Measurements from ENCODE around the gene CCR1. TPM values are rescaled to one million over a fixed set of nuclear protein-coding genes. Genes with fewer than 3 reads are reported as not detected.
"Not testable (repeated sequence)": the region's sequence is repeated elsewhere in the genome, so short reads cannot be mapped to it uniquely, and the experiment has no call there.

CCR1 gene
- total RNA-seq, 1 donor from 2014 or later = 23.2 TPM

DNA sequence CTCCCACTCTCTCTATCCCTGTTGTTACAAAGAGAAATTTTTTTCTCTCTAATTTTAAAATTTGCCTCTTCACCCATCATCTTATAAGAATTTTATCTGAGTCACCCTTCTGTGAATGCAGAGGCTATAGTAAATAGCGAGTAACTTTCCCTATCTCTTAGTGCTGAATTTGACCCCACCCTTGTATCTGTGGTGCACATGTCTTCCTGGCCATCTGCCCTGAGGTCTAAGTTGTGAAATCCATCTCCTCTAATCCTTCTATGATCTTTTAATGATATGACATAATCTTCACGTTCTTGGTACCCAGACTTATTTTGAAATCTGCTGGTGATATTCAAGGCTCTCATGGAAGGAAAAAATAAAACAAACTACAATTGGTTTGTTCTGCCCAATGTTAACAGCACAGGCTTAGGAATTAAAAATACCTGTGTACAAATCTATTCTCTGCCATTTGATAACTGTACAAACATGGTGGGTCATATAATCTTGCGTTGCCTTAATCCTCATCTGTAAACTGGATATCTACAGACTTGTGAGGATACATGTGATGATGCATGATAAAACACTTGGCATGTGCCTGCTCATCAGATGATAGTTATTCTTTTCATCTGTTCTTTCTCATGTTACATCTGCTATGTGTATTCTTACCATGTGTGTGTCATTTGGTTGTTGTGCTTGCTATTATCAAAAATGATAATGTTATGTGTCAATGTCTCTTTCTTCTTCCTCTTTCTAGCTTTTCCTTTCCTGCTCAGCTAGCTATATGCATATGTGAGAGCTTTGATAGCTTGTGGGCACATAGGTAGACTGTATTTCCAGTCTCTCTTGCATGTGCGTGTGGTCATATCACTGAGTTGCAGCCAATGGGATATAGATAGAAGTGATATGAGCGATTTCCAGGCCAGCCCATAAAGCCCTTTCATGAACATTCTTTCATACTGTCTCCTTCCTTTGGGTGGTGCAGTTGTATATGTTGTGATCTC lies 20.4 kb upstream of the CCR1 start:
- intact Hi-C loops (cut with micrococcal nuclease) = loop anchor here (5.0 kb wide), 1 partner anchor 144 kb away; the partner anchor contains the start of gene CCR5
- peaks cover 18% of the 10 kb centered on the region for H3K4me1 Mint-ChIP-seq (ENCODE audit: low read depth)
- no peaks in the 10 kb centered on the region for H3K36me3 Mint-ChIP-seq (ENCODE audit: low read depth)
- DNase-seq (ENCODE audit: low spot score) = no peak
- no peak overlapping the region for H3K27ac Mint-ChIP-seq
- peaks cover 39% of the 10 kb centered on the region for H3K27me3 Mint-ChIP-seq (ENCODE audit: insufficient read depth)
- H3K4me3 Mint-ChIP-seq = no peak overlapping the region
- H3K9me3 Mint-ChIP-seq = peaks cover 6% of the 10 kb centered on the region

DNA sequence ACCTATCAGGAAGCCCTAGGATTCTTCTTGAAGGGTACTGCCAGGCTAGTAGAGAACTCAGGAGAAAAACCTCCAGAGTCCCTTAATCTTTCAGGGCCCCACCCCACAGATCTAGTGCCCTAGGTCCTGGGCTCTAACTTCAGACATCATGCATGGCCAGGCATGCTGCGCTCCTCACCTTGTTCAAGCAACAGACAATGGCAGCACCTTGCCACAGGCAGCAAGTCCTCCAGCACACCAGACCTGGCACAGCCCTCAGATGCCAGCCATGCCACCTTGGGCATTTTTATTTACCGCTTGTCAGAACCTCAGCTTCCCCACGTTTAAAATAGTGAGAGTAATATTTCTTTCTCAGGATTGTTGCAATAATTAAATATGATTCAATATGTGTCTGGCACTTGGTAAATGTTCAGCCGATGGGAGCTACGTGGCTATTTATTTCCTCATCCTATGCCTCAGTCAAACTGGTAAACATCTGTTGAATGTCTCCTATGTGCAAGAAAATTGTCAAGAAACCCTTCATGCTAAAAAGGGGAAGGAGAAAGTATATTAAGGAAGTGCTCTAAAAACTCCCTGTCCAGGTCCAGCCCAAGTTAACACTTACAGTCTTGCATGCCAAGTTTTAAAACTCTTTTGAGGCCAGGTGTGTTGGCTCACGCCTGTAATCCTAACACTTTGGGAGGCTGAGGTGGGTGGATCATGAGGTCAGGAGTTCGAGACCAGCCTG lies 14.5 kb upstream of the CCR1 start:
- no peak overlapping the region for H3K4me3 Mint-ChIP-seq
- peaks cover 4% of the 10 kb centered on the region for H3K36me3 Mint-ChIP-seq (ENCODE audit: low read depth)
- DNase-seq (ENCODE audit: low spot score) = no peak
- intact Hi-C loops (cut with micrococcal nuclease) = no loop called here
- H3K27ac Mint-ChIP-seq = no peak overlapping the region
- H3K4me1 Mint-ChIP-seq (ENCODE audit: low read depth) = peaks cover 34% of the 10 kb centered on the region
- peaks cover 18% of the 10 kb centered on the region for H3K27me3 Mint-ChIP-seq (ENCODE audit: insufficient read depth)
- peaks cover 20% of the 10 kb centered on the region for H3K9me3 Mint-ChIP-seq

DNA sequence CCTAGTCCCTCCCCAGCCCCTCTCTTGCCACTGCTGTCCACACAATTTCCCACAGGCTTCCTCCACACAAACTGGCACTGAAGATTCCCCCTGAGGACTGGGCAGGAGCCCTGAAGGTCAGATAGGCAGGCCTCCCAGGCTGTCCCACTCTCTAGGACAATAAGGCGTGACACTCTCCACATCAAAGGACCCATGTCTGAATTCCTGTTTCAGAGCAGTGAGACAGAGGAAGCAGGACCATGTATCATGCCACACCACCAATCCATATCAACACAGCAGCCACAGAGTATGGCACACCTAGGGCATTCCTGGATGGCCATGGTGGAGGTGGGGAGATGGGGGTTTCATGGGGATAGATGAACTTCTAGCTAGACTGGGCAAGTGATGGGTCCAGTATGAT lies 13.8 kb upstream of the CCR1 start:
- Mint-ChIP-seq H3K36me3 (ENCODE audit: low read depth) (peaks cover 4% of the 10 kb centered on the region), H3K27me3 (ENCODE audit: insufficient read depth) (peaks cover 18% of the 10 kb centered on the region), H3K27ac (no peak overlapping the region), H3K4me1 (ENCODE audit: low read depth) (peaks cover 41% of the 10 kb centered on the region), H3K4me3 (no peak overlapping the region), H3K9me3 (peaks cover 20% of the 10 kb centered on the region)
- intact Hi-C loops (cut with micrococcal nuclease) = no loop called here
- DNase-seq (ENCODE audit: low spot score) = no peak

DNA sequence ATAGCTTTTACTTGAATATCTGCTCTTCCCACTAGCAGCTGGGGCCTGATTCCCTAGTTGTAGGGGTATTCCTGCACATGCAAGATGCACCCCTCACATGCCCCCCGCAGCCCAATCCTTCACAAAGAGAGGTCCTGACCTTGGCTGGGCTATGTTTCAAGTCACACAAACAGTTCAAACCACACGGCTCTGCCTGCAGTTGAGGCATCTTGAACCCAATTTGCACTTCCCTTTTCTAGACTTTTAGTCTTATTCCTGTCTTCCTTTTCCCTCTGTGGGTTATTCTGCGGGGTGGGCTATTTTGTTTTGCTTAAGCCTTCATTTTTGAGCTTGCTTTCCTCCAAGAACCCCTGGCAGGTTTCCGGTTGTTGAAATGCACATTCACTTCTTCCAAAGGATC lies 13.3 kb upstream of the CCR1 start:
- H3K4me3 Mint-ChIP-seq = no peak overlapping the region
- H3K27ac Mint-ChIP-seq = no peak overlapping the region

DNA sequence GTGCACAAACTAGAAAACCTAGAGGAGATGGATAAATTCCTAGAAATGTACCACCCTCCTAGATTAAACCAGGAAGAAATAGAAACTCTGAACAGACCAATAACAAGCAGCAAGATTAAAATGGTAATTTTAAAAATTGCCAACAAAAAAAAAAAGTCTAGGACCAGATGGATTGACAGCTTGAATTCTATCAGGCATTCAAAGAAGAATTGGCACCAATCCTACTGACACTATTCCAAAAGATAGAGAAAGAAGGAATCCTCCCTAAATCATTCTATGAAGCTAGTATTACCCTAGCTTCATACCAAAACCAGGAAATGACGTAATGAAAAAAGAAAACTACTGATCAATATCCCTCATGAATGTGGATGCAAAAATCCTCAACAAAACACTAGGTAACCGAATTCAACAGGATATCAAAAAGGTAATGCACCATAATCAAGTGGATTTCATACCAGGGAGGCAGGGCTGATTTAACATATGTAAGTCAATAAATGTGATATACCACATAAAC lies 10.1 kb upstream of the CCR1 start:
- H3K27me3 Mint-ChIP-seq (ENCODE audit: insufficient read depth) = peaks cover 3% of the 10 kb centered on the region
- peaks cover 4% of the 10 kb centered on the region for H3K36me3 Mint-ChIP-seq (ENCODE audit: low read depth)
- H3K9me3 Mint-ChIP-seq = peaks cover 14% of the 10 kb centered on the region
- H3K4me3 Mint-ChIP-seq = no peak overlapping the region
- intact Hi-C loops (cut with micrococcal nuclease) = no loop called here
- no peak for DNase-seq (ENCODE audit: low spot score)
- H3K4me1 Mint-ChIP-seq (ENCODE audit: low read depth) = peaks cover 49% of the 10 kb centered on the region
- no peak overlapping the region for H3K27ac Mint-ChIP-seq

More for the DNA sequence above, 13.3 kb upstream of the CCR1 start:
- peaks cover 17% of the 10 kb centered on the region for H3K9me3 Mint-ChIP-seq
- DNase-seq (ENCODE audit: low spot score) = no peak
- peaks cover 46% of the 10 kb centered on the region for H3K4me1 Mint-ChIP-seq (ENCODE audit: low read depth)
- peaks cover 4% of the 10 kb centered on the region for H3K36me3 Mint-ChIP-seq (ENCODE audit: low read depth)
- intact Hi-C loops (cut with micrococcal nuclease) = no loop called here
- H3K27me3 Mint-ChIP-seq (ENCODE audit: insufficient read depth) = peaks cover 16% of the 10 kb centered on the region

DNA sequence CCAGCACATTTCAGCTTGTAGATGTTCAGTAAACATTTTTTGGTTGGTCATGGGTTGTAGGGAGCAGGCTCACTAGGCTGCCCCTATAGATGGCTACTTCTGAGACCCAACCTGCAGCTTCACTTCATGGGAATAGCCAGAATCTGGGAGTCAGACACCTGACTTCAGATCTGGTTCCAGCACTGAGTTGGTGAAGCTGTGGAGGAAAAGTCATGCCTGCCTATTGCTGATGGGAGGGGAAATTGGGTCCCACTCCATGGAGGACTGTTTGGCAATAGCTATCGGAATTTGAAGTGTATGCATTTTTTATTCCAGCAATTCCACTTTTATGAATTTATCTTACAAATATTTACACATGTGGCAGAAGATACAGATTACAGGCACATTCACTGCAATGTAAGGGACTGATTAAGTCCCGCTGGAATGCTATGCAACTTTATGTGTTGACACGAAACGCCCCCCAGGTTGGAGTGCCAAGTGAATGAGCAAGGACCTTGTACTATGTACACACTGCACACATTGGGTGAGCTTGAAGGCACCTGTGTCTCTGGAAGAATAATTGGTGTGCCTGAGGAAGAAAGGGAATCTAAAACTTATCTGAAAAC lies 7.8 kb upstream of the CCR1 start:
- no peaks in the 10 kb centered on the region for H3K27me3 Mint-ChIP-seq (ENCODE audit: insufficient read depth)
- peaks cover 4% of the 10 kb centered on the region for H3K36me3 Mint-ChIP-seq (ENCODE audit: low read depth)
- peaks cover 37% of the 10 kb centered on the region for H3K4me1 Mint-ChIP-seq (ENCODE audit: low read depth)
- peaks cover 14% of the 10 kb centered on the region for H3K9me3 Mint-ChIP-seq
- no peak overlapping the region for H3K4me3 Mint-ChIP-seq
- intact Hi-C loops (cut with micrococcal nuclease) = no loop called here
- H3K27ac Mint-ChIP-seq = no peak overlapping the region
- DNase-seq (ENCODE audit: low spot score) = no peak

DNA sequence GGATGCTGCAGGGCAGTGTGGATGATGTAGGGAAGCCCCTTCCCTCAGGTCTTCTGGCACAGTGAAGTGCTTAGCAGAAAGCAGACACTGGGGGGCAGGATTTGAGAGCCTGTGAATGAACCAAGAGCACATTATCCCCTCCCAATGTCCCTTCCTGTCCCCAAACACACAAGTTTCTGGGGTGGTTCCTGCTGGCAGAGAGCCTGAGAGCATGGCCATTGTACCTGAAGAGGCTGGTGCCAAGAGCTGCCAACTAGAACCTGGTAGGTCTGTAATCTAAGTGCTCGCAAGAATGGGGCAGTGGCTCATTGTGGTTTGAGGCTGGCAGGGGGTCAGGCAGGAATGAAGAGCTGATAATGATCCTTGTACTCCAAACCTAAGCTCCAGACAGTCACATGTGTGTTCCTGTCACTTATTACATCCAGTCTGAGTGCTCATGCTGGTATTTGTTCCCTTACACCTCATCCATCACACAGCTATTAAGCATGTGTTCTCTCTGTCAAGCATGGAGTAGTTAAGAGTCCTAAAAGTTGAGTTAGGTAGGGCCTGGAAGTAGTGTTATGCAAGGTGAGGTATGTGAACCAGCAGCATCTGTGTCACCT lies 6.7 kb upstream of the CCR1 start:
- Mint-ChIP-seq H3K4me1 (ENCODE audit: low read depth) (peaks cover 40% of the 10 kb centered on the region), H3K4me3 (no peak overlapping the region), H3K27me3 (ENCODE audit: insufficient read depth) (no peaks in the 10 kb centered on the region), H3K27ac (no peak overlapping the region), H3K36me3 (ENCODE audit: low read depth) (peaks cover 4% of the 10 kb centered on the region), H3K9me3 (peaks cover 12% of the 10 kb centered on the region)
- intact Hi-C loops (cut with micrococcal nuclease) = loop anchor here (1.0 kb wide), 1 partner anchor 157 kb away; no protein-coding TSS in a partner anchor
- no peak for DNase-seq (ENCODE audit: low spot score)

DNA sequence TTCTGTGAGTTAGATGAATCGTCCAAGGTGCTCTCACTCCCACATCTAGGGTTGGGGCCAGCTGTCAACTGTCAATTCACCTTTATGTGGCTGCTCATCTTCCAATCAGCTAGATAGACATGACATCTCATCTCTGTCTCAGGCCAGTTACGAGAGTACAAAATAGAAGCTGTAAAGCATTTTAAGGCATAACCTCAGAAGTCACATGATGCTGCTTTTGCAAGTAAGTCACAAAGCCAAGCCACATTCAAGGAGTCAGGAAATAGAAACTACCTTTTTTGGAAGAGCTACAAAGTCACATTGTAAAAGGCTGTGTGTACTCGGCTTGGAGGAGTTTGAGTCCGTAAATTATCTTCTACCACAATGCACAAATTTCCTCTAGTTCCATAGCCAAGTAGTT lies 5.1 kb upstream of the CCR1 start:
- peaks cover 2% of the 10 kb centered on the region for H3K36me3 Mint-ChIP-seq (ENCODE audit: low read depth)
- H3K9me3 Mint-ChIP-seq = no peaks in the 10 kb centered on the region
- intact Hi-C loops (cut with micrococcal nuclease) = no loop called here
- peak; percentile 29 for DNase-seq (ENCODE audit: low spot score)
- no peak overlapping the region for H3K4me3 Mint-ChIP-seq
- no peak overlapping the region for H3K27ac Mint-ChIP-seq
- peaks cover 47% of the 10 kb centered on the region for H3K4me1 Mint-ChIP-seq (ENCODE audit: low read depth)
- H3K27me3 Mint-ChIP-seq (ENCODE audit: insufficient read depth) = no peaks in the 10 kb centered on the region

DNA sequence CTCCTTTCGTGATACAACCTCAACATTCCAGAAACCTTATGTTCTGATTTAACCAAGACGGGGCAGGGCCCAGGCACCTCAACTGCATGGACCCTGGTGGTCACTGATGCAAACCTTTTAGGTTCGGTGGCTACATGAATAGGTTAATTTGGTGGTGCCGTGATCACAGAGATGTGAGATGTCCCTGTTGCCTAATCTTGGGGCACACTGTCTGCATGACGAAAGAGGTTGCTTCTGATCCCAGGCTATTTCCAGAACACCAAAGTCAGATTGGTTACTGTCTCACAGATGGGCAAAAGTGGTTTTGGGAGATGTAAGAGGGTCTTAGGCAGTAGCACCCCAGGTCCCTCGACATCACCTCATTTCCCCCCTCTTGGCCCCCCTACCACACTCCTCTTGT lies 4.0 kb upstream of the CCR1 start:
- intact Hi-C loops (cut with micrococcal nuclease) = no loop called here
- H3K9me3 Mint-ChIP-seq = no peaks in the 10 kb centered on the region
- no peak overlapping the region for H3K4me3 Mint-ChIP-seq
- H3K36me3 Mint-ChIP-seq (ENCODE audit: low read depth) = no peaks in the 10 kb centered on the region
- H3K27ac Mint-ChIP-seq = no peak overlapping the region
- H3K4me1 Mint-ChIP-seq (ENCODE audit: low read depth) = peaks cover 46% of the 10 kb centered on the region
- no peak for DNase-seq (ENCODE audit: low spot score)
- H3K27me3 Mint-ChIP-seq (ENCODE audit: insufficient read depth) = no peaks in the 10 kb centered on the region

DNA sequence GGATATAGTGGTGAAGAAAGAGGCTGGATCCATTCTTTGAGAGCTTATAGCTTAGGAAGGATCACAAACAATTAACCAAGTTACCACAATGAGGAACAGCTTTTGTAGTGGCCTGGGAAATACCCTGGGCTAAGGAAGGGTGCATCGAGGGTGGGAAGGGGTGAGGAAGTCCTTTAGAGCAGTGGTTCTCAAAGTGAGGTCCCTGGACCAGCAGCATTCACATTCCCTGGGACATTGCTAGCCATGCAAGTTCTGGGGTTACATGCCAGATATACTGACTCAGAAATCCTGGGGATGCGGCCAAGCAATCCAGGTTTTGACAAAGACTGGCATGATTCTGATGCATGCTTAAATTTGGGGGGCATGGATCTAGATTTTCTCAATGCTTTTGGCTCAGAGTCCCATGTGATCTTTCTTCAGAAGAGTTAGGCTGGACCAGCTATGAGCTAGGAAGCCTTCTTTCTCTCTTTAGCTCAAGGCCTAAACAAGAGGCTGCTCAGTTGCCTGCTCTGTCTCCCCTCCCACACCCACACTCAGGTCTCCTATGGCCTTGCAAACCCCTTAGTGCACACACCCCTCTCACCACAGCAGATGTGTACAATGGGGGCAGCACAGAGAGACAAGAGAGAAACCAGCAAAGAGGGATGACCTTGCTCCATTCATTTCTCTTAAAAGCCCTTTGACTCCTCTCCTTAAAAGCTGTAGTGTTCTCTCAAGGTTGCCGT lies 1.8 kb upstream of the CCR1 start:
- intact Hi-C loops (cut with micrococcal nuclease) = loop anchor here (2.0 to 5.0 kb wide), 3 partner anchors 71 to 267 kb away; partner anchors contain the start of gene CXCR6
- peaks cover 8% of the 10 kb centered on the region for H3K36me3 Mint-ChIP-seq (ENCODE audit: low read depth)
- peak overlapping the region; percentile 91 for H3K27ac Mint-ChIP-seq
- H3K9me3 Mint-ChIP-seq = no peaks in the 10 kb centered on the region
- no peak overlapping the region for H3K4me3 Mint-ChIP-seq
- no peaks in the 10 kb centered on the region for H3K27me3 Mint-ChIP-seq (ENCODE audit: insufficient read depth)
- no peak for DNase-seq (ENCODE audit: low spot score)
- H3K4me1 Mint-ChIP-seq (ENCODE audit: low read depth) = peaks cover 57% of the 10 kb centered on the region

DNA sequence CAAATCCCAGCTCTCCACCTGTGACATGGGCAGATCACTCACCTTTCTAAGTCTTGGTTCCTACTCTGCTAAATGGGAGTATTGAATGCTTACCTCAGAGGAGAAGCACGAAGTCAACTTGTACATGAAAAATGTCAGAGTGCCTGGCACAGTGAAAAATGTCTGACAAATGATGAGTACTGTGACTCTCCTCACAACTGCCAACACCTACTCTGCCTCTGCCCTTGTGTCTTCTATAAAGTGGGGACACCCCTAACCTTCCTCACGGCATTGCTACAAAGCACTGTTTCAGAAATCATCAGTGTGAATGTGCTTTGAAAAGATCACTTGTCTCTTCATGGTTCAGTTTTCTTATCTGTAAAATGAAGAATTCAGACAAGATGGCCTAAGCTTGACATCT lies 940 bp upstream of the CCR1 start:
- Mint-ChIP-seq H3K9me3 (no peaks in the 10 kb centered on the region), H3K36me3 (ENCODE audit: low read depth) (peaks cover 12% of the 10 kb centered on the region), H3K27ac (peak overlapping the region; percentile 91), H3K4me3 (peak overlapping the region; percentile 78), H3K4me1 (ENCODE audit: low read depth) (peaks cover 66% of the 10 kb centered on the region), H3K27me3 (ENCODE audit: insufficient read depth) (no peaks in the 10 kb centered on the region)
- intact Hi-C loops (cut with micrococcal nuclease) = loop anchor here (2.0 to 5.0 kb wide), 3 partner anchors 72 to 266 kb away; partner anchors contain the start of gene CXCR6
- no peak for DNase-seq (ENCODE audit: low spot score)

DNA sequence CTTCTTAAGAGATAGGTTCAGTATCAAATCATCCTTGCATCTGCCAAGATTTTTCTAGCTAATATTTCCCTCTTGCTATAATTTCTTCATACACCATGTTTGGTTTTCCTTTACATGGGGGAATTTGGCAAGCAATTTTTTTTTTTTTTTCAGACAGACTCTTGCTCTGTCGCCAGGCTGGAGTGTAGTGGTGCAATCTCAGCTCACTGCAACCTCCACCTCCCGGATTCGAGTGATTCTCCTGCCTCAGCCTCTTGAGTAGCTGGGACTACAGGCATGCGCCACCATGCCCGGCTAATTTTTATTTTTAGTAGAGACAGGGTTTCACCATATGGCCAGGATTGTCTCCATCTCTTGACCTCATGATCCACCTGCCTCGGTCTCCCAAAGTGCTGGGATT lies 599 bp downstream of the CCR1 start:
- not testable (repeated sequence) for DNase-seq (ENCODE audit: low spot score)
- intact Hi-C loops (cut with micrococcal nuclease) = loop anchor here (5.0 kb wide), 1 partner anchor 245 kb away; no protein-coding TSS in a partner anchor
- peak overlapping the region; percentile 91 for H3K27ac Mint-ChIP-seq

More for the DNA sequence above, 599 bp downstream of the CCR1 start:
- Mint-ChIP-seq H3K36me3 (ENCODE audit: low read depth) (peaks cover 27% of the 10 kb centered on the region), H3K4me3 (peak overlapping the region; percentile 78), H3K4me1 (ENCODE audit: low read depth) (peaks cover 70% of the 10 kb centered on the region)
- not testable (repeated sequence) for H3K27me3 Mint-ChIP-seq (ENCODE audit: insufficient read depth); H3K9me3 Mint-ChIP-seq
